Kidney tubule cell (primary cell): ENCODE measurements around the gene TCFL5.

Experiments used
- DNase-seq: peaks from one replicate; pipeline ENCODE4 v3.0.0-alpha.2; 2018; ENCODE audit warnings: low spot score

Gene TCFL5

GRCh38 chr20:62834967-62835730 is 26.5 kb downstream of the TCFL5 start:
- no peak for DNase-seq

- DNase-seq = no peak
Measured at GRCh38 chr20:62832951-62833391, 28.7 kb downstream of the TCFL5 start.

- DNase-seq = peak; percentile 16
Measured at GRCh38 chr20:62832212-62832922, 29.3 kb downstream of the TCFL5 start.

GRCh38 chr20:62831854-62832211 is 29.8 kb downstream of the TCFL5 start:
- DNase-seq = no peak

GRCh38 chr20:62831361-62831788 is 30.2 kb downstream of the TCFL5 start:
- DNase-seq = no peak

GRCh38 chr20:62830821-62831220 is 30.8 kb downstream of the TCFL5 start:
- no peak for DNase-seq

GRCh38 chr20:62830251-62830650 is 31.4 kb downstream of the TCFL5 start:
- no peak for DNase-seq

- no peak for DNase-seq
Measured at GRCh38 chr20:62829231-62830230, 32.1 kb downstream of the TCFL5 start.

GRCh38 chr20:62828511-62829230 is 33.0 kb downstream of the TCFL5 start:
- DNase-seq = no peak

- DNase-seq = no peak
Measured at GRCh38 chr20:62828051-62828450, 33.6 kb downstream of the TCFL5 start.

- DNase-seq = no peak
Measured at GRCh38 chr20:62827311-62828038, 34.1 kb downstream of the TCFL5 start.

- DNase-seq = no peak
Measured at GRCh38 chr20:62826646-62827310, 34.8 kb downstream of the TCFL5 start.

GRCh38 chr20:62825986-62826645 is 35.5 kb downstream of the TCFL5 start:
- DNase-seq = no peak

GRCh38 chr20:62825333-62825985 is 36.2 kb downstream of the TCFL5 start:
- DNase-seq = no peak

- peak; percentile 32 for DNase-seq
Measured at GRCh38 chr20:62824476-62825332, 36.9 kb downstream of the TCFL5 start.

- no peak for DNase-seq
Measured at GRCh38 chr20:62823688-62824475, 37.7 kb downstream of the TCFL5 start.
